ENCODE results near the gene MAPT. TPM values are rescaled to one million over a fixed set of nuclear protein-coding genes. Genes with fewer than 3 reads are reported as not detected.

MAPT gene
- polyA plus RNA-seq, 3 donors: 0.04 TPM; not detected in 2

DNA sequence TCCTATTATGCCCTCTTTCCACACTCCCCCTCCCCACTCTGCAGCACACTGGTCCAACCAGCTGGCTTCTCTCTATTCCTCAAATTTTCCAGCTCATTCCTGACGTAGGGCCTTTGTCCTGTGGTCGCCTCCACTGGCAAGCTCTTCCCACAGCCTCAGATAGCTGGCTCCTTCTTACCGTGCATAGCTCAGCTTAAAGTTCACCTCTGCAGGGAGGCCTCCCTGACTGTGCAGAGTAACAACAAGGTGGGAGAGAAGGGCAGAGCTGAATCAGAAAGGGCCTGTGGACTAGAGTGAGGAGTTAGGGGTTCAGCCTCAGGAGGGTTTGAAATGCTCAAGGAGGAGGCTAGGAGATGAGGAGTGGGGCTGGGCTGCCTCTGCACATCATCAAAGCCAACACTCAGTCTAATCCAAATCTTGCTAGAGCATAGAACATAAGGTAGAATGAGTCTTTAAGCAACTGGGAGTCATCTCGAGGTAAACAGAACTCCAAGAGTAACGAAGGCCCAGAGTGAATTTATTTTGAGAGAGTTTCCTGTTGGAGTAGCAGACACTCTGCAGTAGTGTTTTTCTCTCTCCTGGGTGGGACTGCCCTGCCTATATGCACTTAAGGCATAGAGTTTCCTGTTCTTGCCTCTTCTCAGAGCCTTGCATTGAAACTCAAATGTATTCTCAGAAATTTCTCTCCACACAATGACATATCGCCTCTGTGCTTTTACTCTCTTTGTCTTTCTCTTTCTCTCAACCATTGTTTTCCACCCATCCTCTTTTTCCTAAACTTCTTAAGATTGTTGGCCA is 30.3 kb upstream of the MAPT start:
- H3K36me3 ChIP-seq (replicated peaks in 1 of 2; ENCODE audit: control insufficient read depth in 1 of 2, insufficient read depth in 2 of 2, low read length in 2 of 2): no peaks in the 10 kb centered on the region
- peaks cover 0 to 7% of the 10 kb centered on the region in 2 donors for H3K27me3 ChIP-seq (ENCODE audit: control insufficient read depth in 2 of 2, insufficient read depth in 2 of 2, low read length in 2 of 2)
- H3K4me3 ChIP-seq (replicated peaks in 1 of 3; ENCODE audit: low read depth in 2 of 3, low read length in 3 of 3): no peak overlapping the region
- no peaks in the 10 kb centered on the region for H3K9me3 ChIP-seq (replicated peaks in 1 of 2; ENCODE audit: control insufficient read depth in 1 of 2, insufficient read depth in 1 of 2, low read length in 2 of 2)
- DNase-seq: no peak
- no peak overlapping the region for H3K4me2 ChIP-seq (replicated peaks; ENCODE audit: extremely low read depth, low read length, poor library complexity, severe bottlenecking)
- no peaks in the 10 kb centered on the region for H3K79me2 ChIP-seq (ENCODE audit: insufficient read depth, low read length)
- WGBS (ENCODE audit: insufficient coverage): 67% methylated on average over 2 of the region's 6 CpGs
- TF ChIP-seq, protein P1, sequence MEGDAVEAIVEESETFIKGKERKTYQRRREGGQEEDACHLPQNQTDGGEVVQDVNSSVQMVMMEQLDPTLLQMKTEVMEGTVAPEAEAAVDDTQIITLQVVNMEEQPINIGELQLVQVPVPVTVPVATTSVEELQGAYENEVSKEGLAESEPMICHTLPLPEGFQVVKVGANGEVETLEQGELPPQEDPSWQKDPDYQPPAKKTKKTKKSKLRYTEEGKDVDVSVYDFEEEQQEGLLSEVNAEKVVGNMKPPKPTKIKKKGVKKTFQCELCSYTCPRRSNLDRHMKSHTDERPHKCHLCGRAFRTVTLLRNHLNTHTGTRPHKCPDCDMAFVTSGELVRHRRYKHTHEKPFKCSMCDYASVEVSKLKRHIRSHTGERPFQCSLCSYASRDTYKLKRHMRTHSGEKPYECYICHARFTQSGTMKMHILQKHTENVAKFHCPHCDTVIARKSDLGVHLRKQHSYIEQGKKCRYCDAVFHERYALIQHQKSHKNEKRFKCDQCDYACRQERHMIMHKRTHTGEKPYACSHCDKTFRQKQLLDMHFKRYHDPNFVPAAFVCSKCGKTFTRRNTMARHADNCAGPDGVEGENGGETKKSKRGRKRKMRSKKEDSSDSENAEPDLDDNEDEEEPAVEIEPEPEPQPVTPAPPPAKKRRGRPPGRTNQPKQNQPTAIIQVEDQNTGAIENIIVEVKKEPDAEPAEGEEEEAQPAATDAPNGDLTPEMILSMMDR (IDR thresholded peaks at IDR 0.05): no peak
- no peaks in the 10 kb centered on the region for H3K4me1 ChIP-seq (ENCODE audit: control insufficient read depth in 1 of 2, insufficient read depth in 2 of 2, low read length in 2 of 2)
- Mint-ChIP-seq H3K36me3 (no peaks in the 10 kb centered on the region), H3K9me3 (peaks cover 0 to 13% (median 3%) of the 10 kb centered on the region in 7 donors), H3K4me1 (peaks cover 7% of the 10 kb centered on the region), H3K4me3 (no peak overlapping the region), H3K27ac (no peak overlapping the region), H3K27me3 (ENCODE audit: low read depth in 3 of 3) (peaks cover 17 to 23% (median 18%) of the 10 kb centered on the region in 3 donors)
- H4K20me1 ChIP-seq (ENCODE audit: insufficient read depth, low read length): no peaks in the 10 kb centered on the region
- intact Hi-C loops (cut with micrococcal nuclease): no loop called here
- no peak overlapping the region for H3K27ac ChIP-seq (ENCODE audit: low read depth in 1 of 2, low read length in 2 of 2)
- H3K9ac ChIP-seq (ENCODE audit: insufficient read depth, low read length, poor library complexity, severe bottlenecking): no peak overlapping the region
- H2AFZ ChIP-seq (ENCODE audit: insufficient read depth, low read depth, low read length, poor library complexity, severe bottlenecking): no peak overlapping the region

DNA sequence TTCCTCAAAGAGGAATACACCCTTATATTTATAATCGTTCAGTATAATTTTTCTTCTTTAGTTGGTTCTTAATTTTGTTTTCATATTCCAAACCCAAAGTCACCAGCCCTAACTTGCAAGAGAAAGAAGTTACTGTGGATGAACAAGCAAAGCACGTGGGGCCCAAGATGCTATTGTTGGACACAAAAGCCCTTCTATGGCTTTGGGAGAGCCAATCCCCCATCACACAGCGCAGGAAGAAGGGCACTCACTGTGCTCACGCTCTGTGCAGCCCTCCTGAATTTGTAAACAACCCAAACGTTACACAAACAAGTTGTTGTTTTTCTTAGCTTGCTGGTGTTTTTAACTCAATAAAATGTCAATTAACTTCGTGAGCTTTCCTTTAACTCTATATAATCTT is 27.2 kb upstream of the MAPT start:
- H3K27me3 ChIP-seq (ENCODE audit: control insufficient read depth in 2 of 2, insufficient read depth in 2 of 2, low read length in 2 of 2): peaks cover 0 to 7% of the 10 kb centered on the region in 2 donors
- no peaks in the 10 kb centered on the region for H3K36me3 ChIP-seq (replicated peaks in 1 of 2; ENCODE audit: control insufficient read depth in 1 of 2, insufficient read depth in 2 of 2, low read length in 2 of 2)
- H3K9me3 ChIP-seq (replicated peaks in 1 of 2; ENCODE audit: control insufficient read depth in 1 of 2, insufficient read depth in 1 of 2, low read length in 2 of 2): no peaks in the 10 kb centered on the region
- DNase-seq: no peak
- H3K27ac ChIP-seq (ENCODE audit: low read depth in 1 of 2, low read length in 2 of 2): no peak overlapping the region
- no peaks in the 10 kb centered on the region for H3K4me1 ChIP-seq (ENCODE audit: control insufficient read depth in 1 of 2, insufficient read depth in 2 of 2, low read length in 2 of 2)
- no peak overlapping the region for H2AFZ ChIP-seq (ENCODE audit: insufficient read depth, low read depth, low read length, poor library complexity, severe bottlenecking)
- Mint-ChIP-seq H3K36me3 (no peaks in the 10 kb centered on the region), H3K27ac (no peak overlapping the region), H3K27me3 (ENCODE audit: low read depth in 3 of 3) (peaks cover 16 to 20% (median 16%) of the 10 kb centered on the region in 3 donors), H3K4me1 (peaks cover 7% of the 10 kb centered on the region), H3K9me3 (peaks cover 0 to 16% (median 6%) of the 10 kb centered on the region in 7 donors), H3K4me3 (no peak overlapping the region)
- intact Hi-C loops (cut with micrococcal nuclease): no loop called here
- no peak overlapping the region for H3K9ac ChIP-seq (ENCODE audit: insufficient read depth, low read length, poor library complexity, severe bottlenecking)
- WGBS (ENCODE audit: insufficient coverage): 85% methylated on average over 3 of the region's 6 CpGs
- H3K79me2 ChIP-seq (ENCODE audit: insufficient read depth, low read length): no peaks in the 10 kb centered on the region
- TF ChIP-seq, protein P1 (IDR thresholded peaks at IDR 0.05): no peak
- H4K20me1 ChIP-seq (ENCODE audit: insufficient read depth, low read length): no peaks in the 10 kb centered on the region
- no peak overlapping the region for H3K4me2 ChIP-seq (replicated peaks; ENCODE audit: extremely low read depth, low read length, poor library complexity, severe bottlenecking)
- no peak overlapping the region for H3K4me3 ChIP-seq (replicated peaks in 1 of 3; ENCODE audit: low read depth in 2 of 3, low read length in 3 of 3)
